AG04450 (cell line): ENCODE data around the gene GPD1. TPM values are rescaled to one million over a fixed set of nuclear protein-coding genes. Genes with fewer than 3 reads are reported as not detected.

ENCODE experiments used
- CTCF ChIA-PET: fragments of 300-600, 350-600 bp; formaldehyde crosslinking; extraction: SDS; loops from one replicate; lab custom pipeline; 2022; ENCODE audit warnings: antibody characterized with exemption, inconsistent platforms; lab: Charles Lee
- POLR2A ChIA-PET: fragments of 350-600 bp; formaldehyde crosslinking; extraction: SDS; loops from one replicate; lab custom pipeline; 2021; ENCODE audit warnings: antibody characterized with exemption, inconsistent platforms; lab: Yijun Ruan, JAX
- DNase-seq: peaks from one replicate; pipeline ENCODE4 v3.0.0-alpha.2; 2011; ENCODE audit warnings: low read depth, low spot score
- H3K27ac ChIP-seq: one replicate; pipeline ENCODE4 v1.5.1; 2012; ENCODE audit warnings: low read depth, low read length, control low read depth
- H3K27me3 ChIP-seq: one replicate; pipeline ENCODE4 v1.6.0; 2012; ENCODE audit warnings: low read length; ENCODE audit not compliant: control insufficient read depth, insufficient read depth
- H3K4me3 ChIP-seq: 2 replicates; pipeline ENCODE4 v1.5.1; 2011; ENCODE audit warnings: mild to moderate bottlenecking, low read depth, low read length, control low read depth
- H3K9me3 ChIP-seq: 2 replicates; pipeline ENCODE4 v1.5.1; 2012; ENCODE audit warnings: low read length; ENCODE audit not compliant: control insufficient read depth, insufficient read depth
- polyA plus RNA-seq: library from polyadenylated mRNA; depleted of rRNA; stranded (reverse); fragments of >200 nt; gene quantifications from 2 replicates; pipeline ENCODE4 v1.2.3, GENCODE V29; 2011; rRNA removed
- TF ChIP-seq, protein P1 (sequence below): IDR thresholded peaks from 2 replicates; pipeline ENCODE4 v1.5.1; 2011; ENCODE audit warnings: low read depth, low read length, control low read depth, inconsistent platforms

Gene GPD1
- polyA plus RNA-seq, 1 experiment: 0.04 TPM

DNA sequence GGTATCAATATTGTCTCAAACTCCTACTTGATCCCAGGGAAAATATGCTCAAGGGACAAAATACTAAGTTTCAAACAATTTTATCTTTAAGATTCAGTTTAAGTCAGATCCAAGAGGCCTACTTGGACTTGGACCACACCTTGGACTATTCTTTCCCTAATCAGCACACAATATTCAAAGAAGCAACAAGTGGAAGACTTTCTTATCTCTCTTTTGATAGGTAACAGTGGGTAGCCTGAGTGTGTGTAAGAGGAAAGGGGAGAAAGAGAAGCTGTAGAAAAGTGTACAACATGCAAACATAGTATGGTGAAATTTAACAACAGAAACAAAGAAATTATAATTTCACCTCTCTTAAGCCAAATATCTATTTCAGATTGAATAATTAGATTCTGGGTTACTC, 56.8 kb downstream of the GPD1 start:
- CTCF ChIA-PET: interaction anchor here (0.5 kb wide), 1 partner anchor 29 kb away, joined by 3 read pairs; no protein-coding TSS in a partner anchor
- Histone ChIP-seq H3K9me3 (no peaks in the 10 kb centered on the region), H3K27ac (no peak overlapping the region), H3K4me3 (no peak overlapping the region), H3K27me3 (no peaks in the 10 kb centered on the region)
- POLR2A ChIA-PET: no interaction called here
- TF ChIP-seq, protein P1, sequence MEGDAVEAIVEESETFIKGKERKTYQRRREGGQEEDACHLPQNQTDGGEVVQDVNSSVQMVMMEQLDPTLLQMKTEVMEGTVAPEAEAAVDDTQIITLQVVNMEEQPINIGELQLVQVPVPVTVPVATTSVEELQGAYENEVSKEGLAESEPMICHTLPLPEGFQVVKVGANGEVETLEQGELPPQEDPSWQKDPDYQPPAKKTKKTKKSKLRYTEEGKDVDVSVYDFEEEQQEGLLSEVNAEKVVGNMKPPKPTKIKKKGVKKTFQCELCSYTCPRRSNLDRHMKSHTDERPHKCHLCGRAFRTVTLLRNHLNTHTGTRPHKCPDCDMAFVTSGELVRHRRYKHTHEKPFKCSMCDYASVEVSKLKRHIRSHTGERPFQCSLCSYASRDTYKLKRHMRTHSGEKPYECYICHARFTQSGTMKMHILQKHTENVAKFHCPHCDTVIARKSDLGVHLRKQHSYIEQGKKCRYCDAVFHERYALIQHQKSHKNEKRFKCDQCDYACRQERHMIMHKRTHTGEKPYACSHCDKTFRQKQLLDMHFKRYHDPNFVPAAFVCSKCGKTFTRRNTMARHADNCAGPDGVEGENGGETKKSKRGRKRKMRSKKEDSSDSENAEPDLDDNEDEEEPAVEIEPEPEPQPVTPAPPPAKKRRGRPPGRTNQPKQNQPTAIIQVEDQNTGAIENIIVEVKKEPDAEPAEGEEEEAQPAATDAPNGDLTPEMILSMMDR: no peak
- DNase-seq: no peak

Other genes with a start within 250 kb of the GPD1 start
- 5.9 and 9.1 TPM in 2 replicates for gene FAIM2, start 200.1 kb upstream of the GPD1 start, polyA plus RNA-seq
- gene AQP2, start 153.3 kb upstream of the GPD1 start, polyA plus RNA-seq: not detected in 2 replicates
- not detected in 2 replicates for gene AQP5, start 142.1 kb upstream of the GPD1 start, polyA plus RNA-seq
- gene AQP6, start 131.1 kb upstream of the GPD1 start, polyA plus RNA-seq: not detected in 2 replicates
- 25.6 and 26.2 TPM in 2 replicates for gene RACGAP1, start 78.5 kb upstream of the GPD1 start, polyA plus RNA-seq
- 9.9 and 10.2 TPM in 2 replicates for gene ASIC1, start 46.4 kb upstream of the GPD1 start, polyA plus RNA-seq
- 57.2 and 65.1 TPM in 2 replicates for gene SMARCD1, start 18.7 kb upstream of the GPD1 start, polyA plus RNA-seq
- gene COX14, start 8.2 kb downstream of the GPD1 start, polyA plus RNA-seq: 77.0 and 90.6 TPM in 2 replicates
- 76.1 and 83.3 TPM in 2 replicates for gene CERS5, start 63.4 kb downstream of the GPD1 start, polyA plus RNA-seq
- gene LIMA1, start 179.5 kb downstream of the GPD1 start, polyA plus RNA-seq: 177 and 218 TPM in 2 replicates